Stimulated activated CD8-positive, alpha-beta memory T cell treated with anti-CD3 and anti-CD28 coated beads, Interleukin-7, amount 100 ng/mL, for 4 hours (primary cell): Measurements from ENCODE around the gene STX8.

Source experiments
- DNase-seq, 2 donors: peaks; one replicate each; pipeline ENCODE4 v3.0.0-alpha.2; 2020; ENCODE audit warnings: low read depth in 2 of 2

Gene STX8

GRCh38 chr17:9239793-9240658 is 335.6 kb downstream of the STX8 start:
- peak; percentile 31 to 62 for DNase-seq

GRCh38 chr17:9239246-9239792 is 336.3 kb downstream of the STX8 start:
- peak in 1 of 2 donors; percentile 7 for DNase-seq

GRCh38 chr17:9238340-9239245 is 337.0 kb downstream of the STX8 start:
- no peak for DNase-seq

GRCh38 chr17:9237661-9238301 is 337.8 kb downstream of the STX8 start:
- no peak for DNase-seq

DNA sequence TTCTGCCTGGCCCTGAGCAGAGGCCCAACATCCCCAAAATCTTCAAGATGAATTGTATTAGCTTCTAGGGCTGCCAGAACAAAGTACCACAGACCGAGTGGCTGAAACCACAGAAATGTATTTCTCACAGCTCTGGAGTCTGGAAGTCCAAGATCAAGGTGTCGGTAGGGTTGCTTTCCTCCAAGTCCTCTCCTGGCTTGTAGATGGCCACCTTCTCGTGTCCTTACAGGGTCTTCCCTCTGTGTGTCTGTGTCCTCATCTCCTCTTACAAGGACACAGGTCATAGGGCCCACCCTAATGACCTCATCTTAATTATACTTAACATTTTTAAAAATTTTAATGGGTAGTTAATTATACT is 338.6 kb downstream of the STX8 start:
- DNase-seq = no peak

GRCh38 chr17:9236286-9237052 is 339.2 kb downstream of the STX8 start:
- no peak for DNase-seq

DNA sequence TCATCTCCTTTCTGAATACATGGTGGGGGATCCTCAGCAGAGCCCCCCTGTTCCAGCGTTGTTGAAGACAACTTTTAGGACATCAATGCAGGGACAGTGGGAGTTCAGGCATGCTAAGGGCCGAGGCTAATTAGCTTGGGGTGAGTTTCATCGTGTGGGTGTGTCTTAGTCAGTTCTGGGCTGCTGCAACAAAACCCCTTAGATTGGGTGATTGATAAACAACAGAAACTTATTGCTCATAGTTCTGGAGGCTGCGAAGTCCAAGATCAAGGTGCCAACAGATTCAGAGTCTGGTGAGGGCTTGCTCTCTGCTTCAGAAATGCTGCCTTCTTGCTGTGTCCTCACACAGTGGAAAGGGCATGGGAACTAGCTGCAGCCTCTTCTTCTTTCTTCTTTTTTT is 340.3 kb downstream of the STX8 start:
- no peak for DNase-seq

- DNase-seq = no peak
These were observed 341.2 kb downstream of the STX8 start for GRCh38 chr17:9234389-9234945.

GRCh38 chr17:9233761-9234160 is 341.9 kb downstream of the STX8 start:
- DNase-seq = no peak

DNA sequence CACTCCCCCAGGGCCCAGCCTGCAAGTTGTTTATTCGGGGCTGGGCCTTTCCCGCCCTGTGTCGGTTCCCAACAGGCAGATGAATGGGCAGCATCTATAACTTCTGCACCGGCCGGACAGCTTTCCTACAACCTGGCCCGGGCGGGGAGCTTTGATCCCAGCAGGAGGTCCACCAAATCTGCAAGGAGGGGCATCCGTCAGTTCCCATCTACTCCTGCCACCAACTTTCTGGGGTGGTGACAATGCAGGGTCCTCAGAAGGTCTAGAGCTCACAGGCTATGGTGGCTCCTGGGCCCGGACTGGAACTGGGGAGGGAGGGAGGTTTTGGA is 342.4 kb downstream of the STX8 start:
- DNase-seq = no peak

- DNase-seq = no peak
These were observed 342.9 kb downstream of the STX8 start for GRCh38 chr17:9232591-9233270.

- no peak for DNase-seq
These were observed 343.5 kb downstream of the STX8 start for GRCh38 chr17:9232155-9232475.

DNA sequence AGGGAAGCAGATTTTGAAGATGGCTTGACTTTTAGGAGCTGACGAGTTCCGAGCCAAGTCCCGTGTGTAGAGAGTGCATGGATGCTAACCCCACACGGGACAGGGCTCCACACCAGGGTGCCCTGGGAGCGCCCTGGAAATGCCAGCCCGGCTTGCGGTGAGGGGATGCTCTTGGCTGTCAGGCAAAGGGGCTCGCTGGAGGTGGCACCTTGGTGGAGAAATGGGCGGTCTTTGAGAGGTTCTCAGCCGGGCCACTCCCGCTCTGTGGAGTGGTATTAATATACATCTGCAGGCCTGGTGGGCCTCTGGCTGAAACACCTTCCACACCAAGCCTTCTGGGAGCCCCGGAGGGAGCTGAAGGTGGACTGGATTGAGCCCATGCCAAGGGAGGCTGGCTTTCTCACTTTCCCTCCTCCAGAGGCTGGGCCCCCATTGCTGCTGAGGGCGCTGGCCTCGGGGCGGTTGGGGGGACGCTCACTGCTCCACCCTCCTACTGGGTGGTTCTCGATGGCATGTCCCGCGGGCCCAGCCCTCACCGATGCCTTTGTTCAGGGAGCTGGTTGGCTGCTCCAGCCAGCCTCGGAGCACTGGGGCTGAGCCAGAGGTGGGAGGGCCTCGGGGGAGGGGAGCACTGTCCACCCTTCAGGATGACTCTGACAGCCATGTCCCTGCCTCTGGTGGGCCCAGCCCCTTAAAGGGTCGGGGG is 344.0 kb downstream of the STX8 start:
- no peak for DNase-seq

DNA sequence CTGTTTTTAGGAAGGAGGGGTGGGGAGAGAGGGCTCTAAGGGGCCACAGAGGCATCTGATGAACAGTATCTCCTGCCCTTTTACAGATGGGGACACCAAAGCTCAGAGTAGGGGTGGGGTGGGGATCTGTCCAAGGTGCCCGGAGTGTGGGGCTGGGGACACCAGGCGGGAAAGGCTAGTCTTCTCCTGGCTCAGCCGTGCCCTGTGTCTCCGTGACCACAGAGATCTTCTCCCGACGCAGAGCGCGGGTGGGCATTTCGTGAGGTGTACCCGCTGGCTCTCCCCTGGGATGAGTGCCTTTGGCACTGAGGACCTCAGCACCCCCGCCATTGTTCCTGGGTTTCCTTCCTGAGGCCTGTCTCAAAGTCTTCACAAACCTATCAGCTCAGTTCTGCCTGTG is 344.8 kb downstream of the STX8 start:
- no peak for DNase-seq

DNA sequence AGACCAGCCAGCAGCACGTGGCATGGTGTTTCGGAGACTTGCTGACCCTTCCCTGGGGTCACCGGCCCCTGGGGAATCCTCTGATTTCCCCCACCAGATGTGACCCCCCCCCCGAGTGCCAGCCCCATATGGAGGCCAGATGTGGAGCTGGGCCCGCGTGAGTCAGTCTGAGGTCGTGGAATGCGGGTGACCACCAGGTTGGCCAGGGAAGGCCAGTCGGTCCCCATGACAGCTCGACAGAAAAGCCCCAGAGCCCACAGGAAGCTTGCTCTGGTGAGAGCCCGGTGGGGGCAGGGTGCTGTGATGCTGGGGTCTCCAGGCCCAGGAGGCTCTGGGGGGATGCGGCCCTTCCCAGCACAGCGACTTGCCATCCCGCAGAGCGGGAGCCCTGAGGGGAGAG is 345.3 kb downstream of the STX8 start:
- DNase-seq = no peak

GRCh38 chr17:9229826-9230201 is 345.8 kb downstream of the STX8 start:
- DNase-seq = no peak

DNA sequence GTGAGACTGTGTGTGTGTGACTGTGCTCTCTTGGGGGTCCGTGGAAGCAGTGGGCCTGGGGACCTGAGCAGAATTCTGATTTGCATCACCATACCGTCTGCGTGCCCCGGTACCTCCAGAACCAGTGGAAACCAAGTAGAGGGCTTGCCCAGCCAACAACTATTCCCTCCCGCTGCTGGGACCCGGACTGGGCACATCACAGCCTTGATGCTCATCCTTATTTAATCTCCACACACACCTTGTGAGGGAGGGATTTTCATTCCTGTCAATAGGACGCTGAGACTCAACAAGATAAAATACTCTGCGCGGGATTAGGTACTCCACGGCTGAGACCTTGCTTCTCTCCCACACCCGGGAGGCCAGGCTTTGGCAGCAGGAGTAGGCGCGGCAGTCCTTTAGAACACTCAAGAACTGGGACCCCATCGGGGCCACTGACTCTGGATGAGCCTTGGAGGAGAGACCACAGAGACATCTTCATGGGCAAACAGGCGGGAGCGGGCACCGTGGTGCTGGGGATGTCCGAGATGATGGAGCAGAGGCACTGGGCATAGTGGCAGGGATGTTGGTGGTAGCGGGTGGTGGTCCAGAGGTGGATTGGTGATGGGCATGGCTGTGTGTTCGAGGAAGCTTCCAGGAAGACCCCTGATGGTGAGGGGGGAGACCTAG is 346.3 kb downstream of the STX8 start:
- no peak for DNase-seq

DNA sequence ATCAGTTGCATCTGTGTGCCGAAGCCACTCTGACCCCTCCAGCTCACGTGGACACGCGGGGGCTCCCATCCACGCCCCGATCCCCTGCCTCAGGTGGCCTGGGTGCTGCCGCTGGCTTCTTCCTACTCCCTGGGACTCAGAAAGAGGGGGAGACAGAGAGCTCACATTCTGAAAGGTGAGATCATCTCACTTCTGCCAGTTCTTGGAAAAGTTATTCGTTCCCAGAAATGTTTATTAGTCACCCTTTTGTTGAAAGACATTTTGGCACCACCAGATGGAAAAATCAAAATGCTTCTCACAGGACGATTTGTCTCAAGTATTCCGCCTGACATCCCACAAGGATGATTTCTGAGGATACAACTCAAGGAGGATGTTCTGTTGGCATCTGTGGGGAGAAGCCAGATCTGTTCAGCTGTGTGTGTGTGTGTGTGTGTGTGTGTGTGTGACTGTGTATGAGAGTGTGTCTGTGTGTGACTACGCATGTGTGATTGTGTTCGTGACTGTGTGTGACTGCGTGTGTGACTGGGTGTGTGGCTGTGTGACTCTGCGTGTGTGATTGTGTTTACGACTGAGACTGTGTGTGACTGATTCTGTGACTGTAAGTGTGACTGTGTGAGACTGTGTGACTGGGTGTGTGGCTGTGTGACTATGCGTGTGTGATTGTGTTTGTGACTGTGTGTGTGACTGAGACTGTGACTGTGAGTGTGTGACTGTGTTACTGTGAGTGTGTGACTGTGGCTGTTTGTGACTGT is 347.0 kb downstream of the STX8 start:
- DNase-seq = no peak
